Breast epithelium (tissue), 3 donors: Measurements from ENCODE around the gene FRMD4A.

Source experiments
- CTCF ChIP-seq, 3 donors: fragments of 450-650 bp; IDR thresholded peaks; one replicate each; pipeline ENCODE4 v1.5.1; 2016 to 2017; ENCODE audit warnings: antibody characterized with exemption in 3 of 3, mild to moderate bottlenecking in 3 of 3, moderate library complexity in 3 of 3
- POLR2A ChIP-seq: fragments of 450-650 bp; IDR thresholded peaks from one replicate; pipeline ENCODE4 v1.6.1; 2016; ENCODE audit warnings: antibody characterized with exemption, mild to moderate bottlenecking, moderate library complexity
- POLR2AphosphoS5 ChIP-seq, 3 donors: sonication (generic); formaldehyde crosslinking; IDR thresholded peaks; one replicate each; pipeline ENCODE4 v1.6.1; 2017; ENCODE audit warnings: antibody characterized with exemption in 3 of 3

GRCh38 chr10:13823709-13824405 is 506.9 kb downstream of the FRMD4A start:
- TF ChIP-seq CTCF (IDR thresholded peaks at IDR 0.05) (no peak), POLR2A (no peak), POLR2AphosphoS5 (IDR thresholded peaks at IDR 0.05) (no peak)
